Erythroblast (primary cell): Measurements from ENCODE around the gene PRKCZ.

Experiments
- DNase-seq, 2 experiments: peaks; one replicate each; lab custom pipeline; 2025; lab: John Stamatoyannopoulos, UW
- GATA1 ChIP-seq: IDR thresholded peaks from 2 replicates; pipeline ENCODE4 v1.6.1; 2011; ENCODE audit warnings: low read depth, mild to moderate bottlenecking, control low read depth, low read length, moderate library complexity
- POLR2A ChIP-seq: IDR thresholded peaks from 2 replicates; pipeline ENCODE4 v1.6.1; 2011; ENCODE audit warnings: mild to moderate bottlenecking, low read length

The PRKCZ gene

DNA sequence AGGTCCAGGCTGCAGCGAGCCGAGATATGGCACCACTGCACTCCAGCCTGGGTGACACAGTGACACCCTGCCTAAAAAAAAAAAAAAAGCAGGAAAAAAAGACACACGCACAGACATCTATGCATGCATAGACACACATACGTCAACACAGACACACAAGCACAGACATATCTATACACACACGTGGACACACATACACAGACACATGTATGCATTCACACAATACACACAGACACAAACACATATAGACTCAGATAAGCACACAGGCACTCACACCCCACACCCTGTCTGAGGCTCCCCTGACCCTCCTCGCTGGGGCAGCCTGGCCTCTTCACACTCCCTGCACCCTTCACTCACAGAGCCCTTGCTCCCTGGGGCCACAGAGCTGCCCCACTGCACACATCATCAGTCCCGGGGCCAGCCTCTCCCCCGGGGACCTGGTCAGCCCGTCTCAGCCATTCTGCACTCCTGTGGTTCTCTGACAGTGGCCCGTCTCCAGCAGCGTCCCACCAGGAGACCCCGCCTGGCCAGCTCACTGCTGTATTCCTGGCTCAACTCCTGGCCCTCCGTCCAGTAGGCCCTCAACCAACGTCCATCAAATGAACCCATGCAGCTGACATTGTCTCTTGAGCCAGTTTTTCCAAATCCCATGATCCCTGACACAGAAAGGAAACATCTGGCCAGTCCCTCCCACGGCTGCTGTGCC lies 4.6 kb upstream of the PRKCZ start:
- TF ChIP-seq POLR2A (no peak), GATA1 (no peak)
- DNase-seq = no peak

GRCh38 chr1:2046174-2046917 lies 3.9 kb upstream of the PRKCZ start:
- DNase-seq = peak; percentile 33 to 65
- TF ChIP-seq GATA1 = no peak

GRCh38 chr1:2046953-2047748 lies 3.1 kb upstream of the PRKCZ start:
- DNase-seq = no peak
- TF ChIP-seq GATA1 = no peak
- TF ChIP-seq POLR2A = no peak

DNA sequence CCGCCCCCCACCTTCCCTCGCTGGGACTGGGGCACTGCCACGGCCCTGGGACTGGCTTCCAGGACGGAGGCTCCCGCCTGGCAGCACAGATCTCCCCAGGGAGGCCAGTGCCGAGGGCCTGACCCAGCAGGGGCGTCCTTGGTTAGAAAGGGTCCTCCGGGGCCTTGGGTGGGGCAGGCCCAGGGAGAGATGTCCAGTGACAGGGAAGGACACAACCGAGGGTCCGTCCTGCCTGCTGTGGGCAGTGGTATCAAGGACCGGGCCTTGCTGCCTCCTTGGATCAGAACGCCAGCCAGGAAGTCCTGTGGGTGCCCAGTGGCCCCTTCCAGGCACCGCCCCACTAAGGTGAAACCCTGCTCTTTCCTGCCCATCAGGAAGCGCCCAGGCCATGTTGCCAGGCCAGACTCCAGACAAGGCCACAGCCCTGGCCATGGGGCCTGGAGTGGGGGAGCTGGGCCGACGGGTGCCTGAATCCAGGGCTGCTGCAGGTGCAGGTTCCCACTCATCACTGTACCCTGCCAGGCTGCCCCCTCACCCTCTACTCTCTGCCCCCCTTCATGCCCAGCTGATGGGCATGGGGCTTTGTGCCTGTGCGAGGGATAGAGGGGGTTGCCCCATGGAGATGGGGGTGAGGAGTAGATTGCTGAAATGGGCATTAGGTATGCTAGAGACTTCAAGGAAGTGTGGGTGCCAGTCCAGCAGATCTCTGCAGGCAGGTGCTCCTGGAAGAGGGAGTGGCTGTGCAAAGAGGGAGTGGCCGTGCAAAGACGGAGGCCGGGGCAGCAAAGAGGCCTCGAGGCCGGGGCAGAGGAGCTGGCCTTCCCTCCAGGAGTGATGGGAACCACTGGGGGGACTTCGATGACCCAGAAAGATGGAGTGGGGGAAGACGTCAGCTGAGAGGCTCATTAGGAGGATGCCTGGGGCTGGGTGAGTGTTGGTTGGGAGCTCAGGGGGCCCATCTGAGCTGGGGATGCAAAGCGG lies 2.2 kb upstream of the PRKCZ start:
- DNase-seq = no peak
- TF ChIP-seq POLR2A (no peak), GATA1 (no peak)

DNA sequence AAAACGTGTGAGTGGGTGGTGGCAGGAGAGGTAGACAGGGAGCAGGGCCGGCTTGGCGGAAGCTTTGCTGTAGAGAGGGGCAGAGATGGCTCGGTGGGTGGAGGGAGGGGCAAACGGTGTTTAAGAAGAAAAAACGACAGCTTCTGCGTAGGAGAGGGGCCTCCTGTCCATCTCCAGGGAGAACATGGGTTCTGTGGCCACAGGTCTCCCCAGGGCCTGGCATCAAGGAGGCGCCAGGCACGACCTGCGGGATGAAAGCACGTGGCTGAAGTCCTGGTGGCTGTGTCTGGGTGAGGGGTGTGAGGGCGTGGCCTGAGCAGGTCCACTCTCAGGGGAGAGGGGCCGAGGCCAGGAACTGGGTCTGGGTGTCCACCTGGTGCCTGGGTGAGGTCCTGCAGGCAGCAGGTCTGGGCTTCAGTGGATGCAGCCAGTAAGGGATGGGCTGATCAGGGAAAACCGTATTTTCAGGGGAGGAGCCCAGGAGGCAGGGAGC lies 940 bp upstream of the PRKCZ start:
- TF ChIP-seq GATA1 = no peak
- TF ChIP-seq POLR2A = no peak
- DNase-seq = no peak

DNA sequence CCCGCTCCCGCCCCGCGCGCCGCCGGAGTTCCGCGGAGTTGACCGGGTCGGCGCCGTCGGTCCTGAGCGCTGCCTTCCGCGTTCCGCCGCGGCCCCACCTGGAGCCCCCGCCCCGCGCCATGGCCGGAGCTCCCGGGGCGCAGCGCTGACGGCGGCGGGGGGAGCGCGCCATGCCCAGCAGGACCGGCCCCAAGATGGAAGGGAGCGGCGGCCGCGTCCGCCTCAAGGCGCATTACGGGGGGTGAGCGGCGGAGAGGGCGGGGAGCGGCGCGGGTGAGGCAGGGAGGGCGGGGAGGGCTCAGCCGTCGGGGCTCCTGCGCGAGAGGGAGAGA lies 216 bp downstream of the PRKCZ start:
- TF ChIP-seq POLR2A (no peak), GATA1 (no peak)
- DNase-seq = no peak

GRCh38 chr1:2050793-2051682 lies 827 bp downstream of the PRKCZ start:
- TF ChIP-seq POLR2A (no peak), GATA1 (no peak)
- no peak for DNase-seq

DNA sequence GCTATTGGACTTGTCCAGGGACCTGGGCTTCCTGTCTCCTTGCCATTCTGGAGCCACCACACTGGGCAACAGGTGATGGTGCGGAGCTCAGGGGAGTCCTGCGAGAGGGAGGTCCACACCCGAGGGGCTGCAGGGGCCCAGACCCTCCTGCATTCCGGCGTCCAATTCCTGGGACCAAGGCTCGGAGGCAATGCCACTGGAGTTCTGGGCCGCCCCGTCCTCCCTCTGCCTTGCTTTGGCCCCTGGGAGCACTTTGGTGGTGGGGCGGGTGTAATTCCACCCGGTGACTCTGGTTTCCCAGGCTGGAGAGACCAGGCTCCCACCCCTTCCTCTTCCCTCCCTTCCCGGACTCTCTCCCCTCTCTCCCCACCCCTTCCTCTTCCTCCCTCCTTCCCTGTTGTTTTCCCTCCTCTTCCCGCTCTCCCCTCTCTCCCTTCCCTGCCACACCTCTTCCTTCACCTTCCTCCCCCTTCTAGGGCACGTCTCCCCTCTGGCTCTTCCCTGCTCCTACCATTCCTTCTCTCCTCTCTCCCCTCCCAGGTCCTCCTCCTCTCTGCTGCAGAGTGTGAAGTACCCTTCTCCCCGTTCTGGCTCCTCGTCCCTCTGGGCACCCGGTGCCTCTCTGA lies 2.0 kb downstream of the PRKCZ start:
- no peak for TF ChIP-seq POLR2A

GRCh38 chr1:2052756-2053155 lies 2.5 kb downstream of the PRKCZ start:
- TF ChIP-seq POLR2A = no peak
- TF ChIP-seq GATA1 = no peak
- DNase-seq = no peak

More for the DNA sequence above, 2.0 kb downstream of the PRKCZ start:
- DNase-seq = no peak

GRCh38 chr1:2053217-2053616 lies 3.0 kb downstream of the PRKCZ start:
- DNase-seq = no peak
- TF ChIP-seq POLR2A = no peak
- TF ChIP-seq GATA1 = no peak

- no peak for TF ChIP-seq GATA1
- no peak for TF ChIP-seq POLR2A
- DNase-seq = no peak
Measured at GRCh38 chr1:2053784-2054376, 3.7 kb downstream of the PRKCZ start.
